PFSK-1 (cell line): ENCODE data around the gene AP3S2.

ENCODE experiments used
- FOXP2 ChIP-seq: optimal IDR thresholded peaks from 2 replicates; pipeline ENCODE3; 2011; ENCODE audit warnings: borderline replicate concordance, control low read depth, inconsistent platforms; ENCODE audit not compliant: insufficient read depth; ENCODE audit errors: extremely low read length, extremely low read depth
- POLR2AphosphoS5 ChIP-seq: IDR thresholded peaks from 2 replicates; pipeline ENCODE4 v1.6.1; 2012; ENCODE audit warnings: low read depth, mild to moderate bottlenecking, control low read depth, low read length, moderate library complexity
- REST ChIP-seq, 2 experiments: IDR thresholded peaks; 2 replicates each; pipeline versions ENCODE4 v1.6.1 to v1.8.0; 2011 to 2012; ENCODE audit warnings: low read depth in 2 of 2, low read length in 2 of 2, control low read depth in 1 of 2, inconsistent platforms in 1 of 2, mild to moderate bottlenecking in 1 of 2, moderate library complexity in 1 of 2; ENCODE audit not compliant: insufficient read depth in 1 of 2
- SIN3A ChIP-seq: IDR thresholded peaks from 2 replicates; pipeline ENCODE4 v1.6.1; 2012; ENCODE audit warnings: mild to moderate bottlenecking, low read length, moderate library complexity, borderline replicate concordance; ENCODE audit not compliant: insufficient read depth
- TAF1 ChIP-seq: IDR thresholded peaks from 2 replicates; pipeline ENCODE4 v1.6.1; 2012; ENCODE audit warnings: low read length, control low read depth, borderline replicate concordance; ENCODE audit not compliant: insufficient read depth

The AP3S2 gene

GRCh38 chr15:89795996-89796395 is 97.8 kb downstream of the AP3S2 start:
- TF ChIP-seq TAF1 = no peak
- TF ChIP-seq REST (IDR thresholded peaks at IDR 0.05; ENCODE audit: insufficient read depth in 1 of 2, low read depth in 2 of 2, low read length in 2 of 2) = no peak
- no peak for TF ChIP-seq FOXP2
- TF ChIP-seq POLR2AphosphoS5 = no peak
- no peak for TF ChIP-seq SIN3A

DNA sequence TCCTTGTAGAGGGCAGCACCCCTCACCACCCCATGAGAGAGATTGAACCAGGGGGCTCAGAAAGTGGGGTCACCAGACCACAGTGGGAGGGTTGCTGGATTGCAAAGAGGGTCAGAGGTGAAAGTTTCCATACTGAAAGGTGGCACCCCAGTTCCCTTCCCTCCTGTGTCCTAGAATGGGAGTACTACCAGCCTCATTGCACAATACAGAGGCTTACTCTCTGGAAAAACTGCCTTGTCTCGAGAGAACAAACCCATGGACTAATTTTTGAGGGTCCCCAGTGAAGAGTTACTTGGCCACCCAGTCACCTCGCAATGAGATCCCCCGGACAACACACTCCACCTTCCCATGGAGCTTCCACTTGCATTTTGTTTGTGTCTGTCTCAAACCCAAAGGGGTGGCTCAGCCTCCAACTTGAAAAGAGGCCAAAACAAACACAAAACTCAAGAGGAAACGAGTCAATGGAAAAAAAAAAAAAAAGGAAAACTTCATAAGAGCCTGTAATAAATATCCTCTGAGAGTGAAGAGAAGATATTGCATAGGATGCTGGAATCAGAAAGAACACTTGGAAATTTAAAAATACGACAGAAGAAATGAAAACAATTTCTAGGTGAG is 99.1 kb downstream of the AP3S2 start:
- TF ChIP-seq TAF1 = no peak
- no peak for TF ChIP-seq POLR2AphosphoS5
- no peak for TF ChIP-seq REST (IDR thresholded peaks at IDR 0.05; ENCODE audit: insufficient read depth in 1 of 2, low read depth in 2 of 2, low read length in 2 of 2)
- TF ChIP-seq SIN3A = no peak
- no peak for TF ChIP-seq FOXP2

GRCh38 chr15:89792106-89792805 is 101.5 kb downstream of the AP3S2 start:
- TF ChIP-seq REST (IDR thresholded peaks at IDR 0.05; ENCODE audit: insufficient read depth in 1 of 2, low read depth in 2 of 2, low read length in 2 of 2) (no peak), FOXP2 (no peak)

GRCh38 chr15:89790661-89791060 is 103.1 kb downstream of the AP3S2 start:
- TF ChIP-seq SIN3A (no peak), POLR2AphosphoS5 (no peak), REST (IDR thresholded peaks at IDR 0.05; ENCODE audit: insufficient read depth in 1 of 2, low read depth in 2 of 2, low read length in 2 of 2) (no peak), FOXP2 (no peak), TAF1 (no peak)

GRCh38 chr15:89790206-89790605 is 103.6 kb downstream of the AP3S2 start:
- TF ChIP-seq SIN3A (no peak), FOXP2 (no peak), TAF1 (no peak), REST (IDR thresholded peaks at IDR 0.05; ENCODE audit: insufficient read depth in 1 of 2, low read depth in 2 of 2, low read length in 2 of 2) (no peak), POLR2AphosphoS5 (no peak)
